Ovary (tissue), 9 donors: Measurements from ENCODE around the gene KCNG2. TPM values are rescaled to one million over a fixed set of nuclear protein-coding genes. Genes with fewer than 3 reads are reported as not detected.

ENCODE experiments used
- DNase-seq, 5 donors: peaks; one replicate each; pipeline ENCODE4 v3.0.0-alpha.2; 2019 to 2020
- H3K27ac ChIP-seq, 2 donors: fragments of 200-600 bp; one replicate each; pipeline versions ENCODE4 v1.5.1 to v1.8.0; 2019 to 2022
- H3K27me3 ChIP-seq: fragments of 200-600 bp; one replicate; pipeline ENCODE4 v1.8.0; 2022
- H3K36me3 ChIP-seq: fragments of 200-600 bp; sonication (generic); one replicate; pipeline ENCODE4 v1.5.1; 2019
- H3K4me1 ChIP-seq: one replicate; pipeline ENCODE4 v1.8.1; 2013; ENCODE audit warnings: mild to moderate bottlenecking, moderate library complexity; ENCODE audit not compliant: insufficient read depth
- H3K4me3 ChIP-seq: fragments of 200-600 bp; sonication (generic); one replicate; pipeline ENCODE4 v1.5.1; 2017
- H3K9me3 ChIP-seq, 2 donors: fragments of 200-600 bp in 1 of 2; sonication (generic) in 1 of 2; one replicate each; pipeline versions ENCODE4 v1.5.1 to v1.8.1; 2013 to 2019; ENCODE audit warnings: mild to moderate bottlenecking in 1 of 2, moderate library complexity in 1 of 2
- CTCF ChIP-seq, 3 donors: fragments of 450-650 bp in 2 of 3; fragments of 200-600 bp in 1 of 3; IDR thresholded peaks; one replicate each; pipeline versions ENCODE4 v1.5.1 to v1.8.0; 2016 to 2022; ENCODE audit warnings: antibody characterized with exemption in 3 of 3, mild to moderate bottlenecking in 1 of 3
- EP300 ChIP-seq: sonication (generic); formaldehyde crosslinking; IDR thresholded peaks from one replicate; pipeline ENCODE4 v1.6.1; 2017; ENCODE audit warnings: antibody characterized with exemption
- POLR2A ChIP-seq: fragments of 450-650 bp; IDR thresholded peaks from one replicate; pipeline ENCODE4 v1.6.1; 2017; ENCODE audit warnings: antibody characterized with exemption, mild to moderate bottlenecking, moderate library complexity
- WGBS, 3 donors: extraction: QIAGEN DNeasy Blood & Tissue Kit in 1 of 3; methylation state at CpG; one replicate each; pipeline versions ENCODE4 v1.1.5 to v1.1.7; 2013 to 2017; 5-methylcytosine and 5-hydroxymethylcytosine counted together
- intact Hi-C, 4 donors: fragments of 100-400 bp; cut with DNase I; formaldehyde crosslinking; loops; one replicate each; pipeline versions ENCODE4 v1.11.0 to v1.15.1; 2022 to 2023
- polyA plus RNA-seq, 2 donors: library from polyadenylated mRNA; stranded (reverse); fragments of 200-250 nt in 1 of 2; fragments of 350-450 nt in 1 of 2; fragmentation: Illumina TruSeq in 1 of 2; extraction: RNeasy Lipid Tissue Mini Kit (QIAGEN cat#74804) in 1 of 2; gene quantifications; one replicate each; pipeline ENCODE4 v1.2.3, GENCODE V29; 2013 to 2014
- total RNA-seq, 7 donors: library from RNA; depleted of rRNA in 2 of 7; stranded (reverse); fragments of >200 nt in 2 of 7; fragmentation: NEBNext Ultra II Directional in 3 of 7; extraction: Animal tissue kit (Norgen Biotek cat#: 25700) in 3 of 7; gene quantifications; one replicate each; pipeline versions ENCODE4 v1.1.0 to v1.2.4, GENCODE V29; 2016 to 2023
- donor health status: DM: no; HTN: no; CAD: no; lungs with moderate emphysema.
- donor health status: DM: no; HTN: no; CAD: no.
- donor health status: Bipolar disorder and iron deficiency.
- donor health status: DM: yes; HTN: yes; CAD: no.
- donor health status: DM: no; HTN: no; CAD: no.
- donor health status: DM: yes; HTN: yes; CAD: no.

The KCNG2 gene
- total and polyA plus RNA-seq, 9 donors: 0.10 to 0.80 (median 0.21) TPM; not detected in 3

- Histone ChIP-seq H3K4me3 (no peak overlapping the region), H3K4me1 (no peaks in the 10 kb centered on the region), H3K27ac (no peak overlapping the region), H3K36me3 (no peaks in the 10 kb centered on the region), H3K27me3 (no peaks in the 10 kb centered on the region), H3K9me3 (peaks cover 0 to 4% of the 10 kb centered on the region in 2 donors)
- intact Hi-C loops: no loop called here
- TF ChIP-seq POLR2A (no peak), EP300 (no peak), CTCF (IDR thresholded peaks at IDR 0.05) (no peak)
- 87 to 90% (median 89%) methylated on average over 31 of the region's 31 CpGs for WGBS, 3 donors
- DNase-seq: peak in 1 of 5 donors; percentile 23
Measured at GRCh38 chr18:79883461-79884293, 85.9 kb downstream of the KCNG2 start.

GRCh38 chr18:79884294-79884962, 86.7 kb downstream of the KCNG2 start:
- Histone ChIP-seq H3K4me3 (no peak overlapping the region), H3K9me3 (peaks cover 0 to 4% of the 10 kb centered on the region in 2 donors), H3K27ac (no peak overlapping the region), H3K27me3 (no peaks in the 10 kb centered on the region), H3K4me1 (no peaks in the 10 kb centered on the region), H3K36me3 (no peaks in the 10 kb centered on the region)
- peak in 1 of 5 donors; percentile 27 for DNase-seq
- intact Hi-C loops: no loop called here
- no peak for TF ChIP-seq EP300
- TF ChIP-seq CTCF (IDR thresholded peaks at IDR 0.05): no peak
- no peak for TF ChIP-seq POLR2A
- WGBS, 3 donors: 84 to 90% (median 90%) methylated on average over 26 to 29 of the region's 29 CpGs

GRCh38 chr18:79884963-79885728, 87.4 kb downstream of the KCNG2 start:
- H3K9me3 ChIP-seq: peaks cover 0 to 3% of the 10 kb centered on the region in 2 donors
- H3K36me3 ChIP-seq: no peaks in the 10 kb centered on the region
- 87 to 88% (median 88%) methylated on average over 25 of the region's 25 CpGs for WGBS, 3 donors
- H3K27ac ChIP-seq: no peak overlapping the region
- intact Hi-C loops: no loop called here
- no peak overlapping the region for H3K4me3 ChIP-seq
- no peaks in the 10 kb centered on the region for H3K4me1 ChIP-seq
- DNase-seq: peak in 1 of 5 donors; percentile 24
- no peaks in the 10 kb centered on the region for H3K27me3 ChIP-seq
- TF ChIP-seq CTCF (IDR thresholded peaks at IDR 0.05) (no peak), POLR2A (no peak), EP300 (no peak)
